Measurements from ENCODE around the gene ADD2. TPM values are rescaled to one million over a fixed set of nuclear protein-coding genes. Genes with fewer than 3 reads are reported as not detected.

Gene ADD2
- total RNA-seq, 1 experiment from 2014 or later: 124 TPM

GRCh38 chr2:70719231-70719630, 48.8 kb downstream of the ADD2 start:
- H3K27ac Mint-ChIP-seq: no peak overlapping the region; a peak in 1 of 7 replicates
- Histone ChIP-seq H4K91ac (ENCODE audit: insufficient read length, low read depth, low read length) (no peak overlapping the region), H3K4me2 (ENCODE audit: insufficient read depth, insufficient read length, low read length) (no peak overlapping the region), H3K4me1 (ENCODE audit: insufficient read depth, low read length) (peaks cover 22% of the 10 kb centered on the region; the same call in 1 of the 2 replicates), H2BK20ac (ENCODE audit: low read depth, low read length, poor library complexity, severe bottlenecking) (no peak overlapping the region), H3K56ac (ENCODE audit: insufficient read length, low read depth, low read length) (no peak overlapping the region), H4K20me1 (ENCODE audit: control insufficient read depth, insufficient read depth, insufficient read length) (no peaks in the 10 kb centered on the region), H2BK120ac (ENCODE audit: low read depth, low read length, poor library complexity, severe bottlenecking) (no peak overlapping the region), H2BK12ac (ENCODE audit: insufficient read length, low read depth, low read length) (no peak overlapping the region), H2AFZ (ENCODE audit: low read length) (no peak overlapping the region), H4K8ac (replicated peaks; ENCODE audit: insufficient read length, low read depth, low read length) (no peak overlapping the region), H3K23me2 (ENCODE audit: insufficient read length, low read depth, low read length, poor library complexity, severe bottlenecking) (no peaks in the 10 kb centered on the region), H3K79me1 (ENCODE audit: insufficient read depth, low read depth, low read length, poor library complexity, severe bottlenecking) (peaks cover 22% of the 10 kb centered on the region), H3K9me3 (ENCODE audit: control insufficient read depth, low read depth, low read length) (no peaks in the 10 kb centered on the region), H3K27ac (ENCODE audit: insufficient read length, low read depth, low read length) (no peak overlapping the region), H3K79me2 (ENCODE audit: insufficient read depth, low read length) (peaks cover 55% of the 10 kb centered on the region; the same call in 1 of the 2 replicates), H2BK5ac (ENCODE audit: insufficient read length, low read length) (no peak overlapping the region), H2BK15ac (ENCODE audit: low read depth, low read length) (no peak overlapping the region), H4K5ac (ENCODE audit: insufficient read length, low read depth, low read length) (no peak overlapping the region), H3K23ac (ENCODE audit: insufficient read length, low read depth, low read length) (no peak overlapping the region), H2AK5ac (ENCODE audit: insufficient read length, low read length) (no peak overlapping the region), H3K4ac (ENCODE audit: low read depth, low read length) (no peak overlapping the region), H3K27me3 (ENCODE audit: insufficient read depth, low read length) (no peaks in the 10 kb centered on the region), H3K18ac (ENCODE audit: insufficient read length, low read depth, low read length) (no peak overlapping the region), H3T11ph (ENCODE audit: low read length) (no peak overlapping the region), H3K14ac (ENCODE audit: insufficient read depth, low read length) (no peak overlapping the region), H3K9ac (ENCODE audit: extremely low read depth, insufficient read length, low read length) (no peak overlapping the region)
- H3K36me3 Mint-ChIP-seq (ENCODE audit: insufficient read depth in 1 of 3, low read depth in 3 of 3): peaks cover 0 to 3% (median 0%) of the 10 kb centered on the region in 3 experiments; a peak in 1 of 7 replicates
- peak; percentile 11 for DNase-seq
- WGBS (ENCODE audit: extremely low coverage, insufficient read length, low lambda C conversion rate): no CpG with 5 or more reads among the region's 3 CpGs
- no peaks in the 10 kb centered on the region for H3K27me3 Mint-ChIP-seq (ENCODE audit: low read depth)
- no peaks in the 10 kb centered on the region; a peak in 1 of 5 replicates for H3K9me3 Mint-ChIP-seq
- no peak overlapping the region for H3K4me3 Mint-ChIP-seq
- H3K4me1 Mint-ChIP-seq: peaks cover 59 to 61% of the 10 kb centered on the region in 2 experiments
- no peak for TF ChIP-seq CTCF (conservative IDR thresholded peaks at IDR 0.05)

Measured in H9 (cell line).